DOHH2 (cell line): ENCODE results near the gene RIMBP2.

ENCODE experiments used
- CTCF ChIP-seq: fragments of 200-600 bp; sonication (generic); IDR thresholded peaks from one replicate; pipeline ENCODE4 v1.5.1; 2014; ENCODE audit warnings: antibody characterized with exemption, mild to moderate bottlenecking, low read depth, low read length; ENCODE audit not compliant: poor library complexity, severe bottlenecking
- EZH2phosphoT487 ChIP-seq: fragments of 200-600 bp; sonication (generic); IDR thresholded peaks from 2 replicates; pipeline ENCODE4 v1.6.1; 2017; ENCODE audit warnings: borderline replicate concordance, mild to moderate bottlenecking, antibody characterized with exemption, low read length, moderate library complexity, mixed read lengths

- TF ChIP-seq CTCF = no peak
- TF ChIP-seq EZH2phosphoT487 = no peak
Measured at GRCh38 chr12:130706885-130707570, 9.1 kb downstream of the RIMBP2 start.
